ENCODE data around the gene SESTD1. TPM values are rescaled to one million over a fixed set of nuclear protein-coding genes. Genes with fewer than 3 reads are reported as not detected.

SESTD1 gene
- total RNA-seq, 1 experiment from 2014 or later, result 26.6 TPM

DNA sequence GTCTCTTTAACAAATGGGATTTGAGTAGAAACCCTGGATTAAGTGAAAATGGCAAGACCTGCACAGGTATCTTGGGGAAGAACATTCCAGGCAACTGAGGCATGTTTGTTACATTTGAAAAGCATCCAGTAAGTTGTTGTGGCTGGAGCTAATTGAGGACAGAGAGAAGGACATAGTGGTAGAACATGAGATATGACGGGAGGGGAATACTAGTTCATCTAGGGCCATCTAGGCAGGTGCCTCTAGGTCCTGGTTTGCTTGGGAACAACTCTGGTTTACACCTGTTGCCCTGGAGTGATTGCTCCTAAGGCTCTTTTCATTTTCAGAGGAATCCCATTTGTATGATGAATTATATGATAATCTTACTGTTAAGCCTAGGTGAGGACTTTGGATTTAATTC lies 194.9 kb downstream of the SESTD1 start:
- POLR2A ChIA-PET, result no interaction called here
- DNase-seq (ENCODE audit: low read depth, low spot score) (no peak), ATAC-seq (no peak)
- TF ChIP-seq CEBPB (IDR thresholded peaks at IDR 0.05; ENCODE audit: low read depth) (no peak), CBX3 (IDR thresholded peaks at IDR 0.05; ENCODE audit: low read depth) (no peak), YY1 (IDR thresholded peaks at IDR 0.05; ENCODE audit: extremely low read depth, insufficient replicate concordance, low read depth, low read length) (no peak), REST (IDR thresholded peaks at IDR 0.05; ENCODE audit: low read depth) (no peak), ZBTB33 (IDR thresholded peaks at IDR 0.05; ENCODE audit: extremely low read depth, insufficient replicate concordance, low read length) (no peak), EZH2 (IDR thresholded peaks at IDR 0.05) (no peak), ELF1 (IDR thresholded peaks at IDR 0.05; ENCODE audit: borderline replicate concordance, low read depth) (no peak), ZFX (IDR thresholded peaks at IDR 0.05) (no peak), EGR1 (IDR thresholded peaks at IDR 0.05; ENCODE audit: low read depth) (no peak), EZH2phosphoT487 (IDR thresholded peaks at IDR 0.05; ENCODE audit: borderline replicate concordance) (no peak), POLR2A (IDR thresholded peaks at IDR 0.05; ENCODE audit: borderline replicate concordance, extremely low read depth, insufficient read depth, insufficient read length) (no peak)
- no peak overlapping the region for H2AFZ ChIP-seq (ENCODE audit: low read depth, low read length, poor library complexity, severe bottlenecking)
- no peak overlapping the region for H3K9ac ChIP-seq (ENCODE audit: low read length)
- CTCF ChIA-PET, result no interaction called here
- no peaks in the 10 kb centered on the region for H3K27me3 ChIP-seq (ENCODE audit: insufficient read depth, low read length)
- no peaks in the 10 kb centered on the region for H4K20me1 ChIP-seq (ENCODE audit: insufficient read depth)
- no peaks in the 10 kb centered on the region for H3K9me3 ChIP-seq (ENCODE audit: control insufficient read depth in 1 of 2, insufficient read depth in 1 of 2, low read depth in 1 of 2, low read length in 2 of 2)
- no peak overlapping the region for H3K27ac ChIP-seq (ENCODE audit: low read depth, low read length)
- RAD21 ChIA-PET (ENCODE audit: low non-redundant PET in 1 of 2, low total read pairs in 2 of 2, uncharacterized antibody in 2 of 2, unreplicated experiment in 2 of 2), result no interaction called here
- no peaks in the 10 kb centered on the region for H3K9me2 ChIP-seq (ENCODE audit: insufficient read depth)
- H3K4me2 ChIP-seq (ENCODE audit: low read length), result no peak overlapping the region
- BruUV-seq (replicated peaks), result no TSS peak
- H3K4me3 ChIP-seq (replicated peaks in 1 of 2; ENCODE audit: low read depth in 1 of 2, low read length in 2 of 2), result no peak overlapping the region
- intact Hi-C loops (cut with micrococcal nuclease), result no loop called here
- H3K36me3 ChIP-seq (ENCODE audit: control insufficient read depth in 1 of 2, insufficient read depth in 2 of 2, low read length in 2 of 2), result no peaks in the 10 kb centered on the region
- H3K4me1 ChIP-seq (ENCODE audit: control insufficient read depth in 1 of 2, insufficient read depth in 2 of 2, low read length in 2 of 2), result no peaks in the 10 kb centered on the region
- no peaks in the 10 kb centered on the region for H3K79me2 ChIP-seq (ENCODE audit: insufficient read depth, low read length)

Measured in HCT116 (cell line).